ENCODE results near the gene TRPM8. TPM values are rescaled to one million over a fixed set of nuclear protein-coding genes. Genes with fewer than 3 reads are reported as not detected.

Gene TRPM8
- total RNA-seq, 2 donors from 2014 or later: not detected

DNA sequence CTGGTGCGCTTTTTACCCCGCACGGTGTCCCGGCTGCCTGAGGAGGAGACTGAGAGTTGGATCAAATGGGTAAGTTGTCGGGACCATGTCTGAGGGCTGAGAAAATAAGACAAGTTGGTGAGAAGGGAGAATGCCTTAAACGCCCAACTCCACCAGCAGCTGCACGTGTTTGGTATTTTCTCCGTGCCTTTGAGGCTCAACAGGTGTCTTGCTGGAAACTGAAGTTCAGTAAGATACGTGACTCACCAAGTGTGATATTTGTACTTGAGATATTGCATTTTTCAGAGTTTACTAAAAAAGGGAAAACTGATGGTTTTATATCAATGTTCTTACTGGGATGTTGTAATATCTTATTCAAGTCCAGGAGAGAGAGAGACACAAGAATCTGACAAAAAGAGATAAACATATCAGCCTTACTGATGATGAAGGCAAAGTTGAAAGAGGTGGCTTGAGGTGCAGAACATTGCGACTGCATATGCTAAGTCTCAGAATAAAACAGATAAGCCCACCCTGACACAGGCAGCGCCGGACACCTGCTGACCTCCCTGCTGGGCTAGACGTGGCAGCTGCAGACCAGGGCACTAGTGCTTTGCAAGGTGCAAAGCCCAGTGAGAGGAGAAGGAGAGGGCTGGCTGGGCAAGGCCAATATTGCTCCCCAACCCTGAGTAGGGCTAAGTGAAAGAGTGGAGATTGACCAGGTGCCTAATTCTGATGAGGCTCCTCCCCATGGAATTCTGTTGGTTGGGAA is 33.1 kb downstream of the TRPM8 start:
- Histone ChIP-seq H3K4me1 (ENCODE audit: control insufficient read depth, insufficient read depth, low read length) (no peaks in the 10 kb centered on the region), H3K9ac (ENCODE audit: extremely low read depth, low read length, poor library complexity, severe bottlenecking) (no peak overlapping the region), H3K4me3 (ENCODE audit: low read length) (no peak overlapping the region), H3K27ac (ENCODE audit: low read depth, low read length) (no peak overlapping the region), H3K27me3 (ENCODE audit: control insufficient read depth, insufficient read depth, low read length, poor library complexity, severe bottlenecking) (no peaks in the 10 kb centered on the region), H3K36me3 (ENCODE audit: control insufficient read depth, insufficient read depth, low read length) (no peaks in the 10 kb centered on the region), H3K9me3 (ENCODE audit: control insufficient read depth, low read length) (no peaks in the 10 kb centered on the region)
- no peak for DNase-seq
- H3K27ac Mint-ChIP-seq: no peak overlapping the region
- H3K27me3 Mint-ChIP-seq (ENCODE audit: insufficient read depth): peaks cover 6% of the 10 kb centered on the region
- H3K36me3 Mint-ChIP-seq (ENCODE audit: low read depth): no peaks in the 10 kb centered on the region
- H3K9me3 Mint-ChIP-seq: no peaks in the 10 kb centered on the region
- H3K4me3 Mint-ChIP-seq: no peak overlapping the region
- TF ChIP-seq, protein P1, sequence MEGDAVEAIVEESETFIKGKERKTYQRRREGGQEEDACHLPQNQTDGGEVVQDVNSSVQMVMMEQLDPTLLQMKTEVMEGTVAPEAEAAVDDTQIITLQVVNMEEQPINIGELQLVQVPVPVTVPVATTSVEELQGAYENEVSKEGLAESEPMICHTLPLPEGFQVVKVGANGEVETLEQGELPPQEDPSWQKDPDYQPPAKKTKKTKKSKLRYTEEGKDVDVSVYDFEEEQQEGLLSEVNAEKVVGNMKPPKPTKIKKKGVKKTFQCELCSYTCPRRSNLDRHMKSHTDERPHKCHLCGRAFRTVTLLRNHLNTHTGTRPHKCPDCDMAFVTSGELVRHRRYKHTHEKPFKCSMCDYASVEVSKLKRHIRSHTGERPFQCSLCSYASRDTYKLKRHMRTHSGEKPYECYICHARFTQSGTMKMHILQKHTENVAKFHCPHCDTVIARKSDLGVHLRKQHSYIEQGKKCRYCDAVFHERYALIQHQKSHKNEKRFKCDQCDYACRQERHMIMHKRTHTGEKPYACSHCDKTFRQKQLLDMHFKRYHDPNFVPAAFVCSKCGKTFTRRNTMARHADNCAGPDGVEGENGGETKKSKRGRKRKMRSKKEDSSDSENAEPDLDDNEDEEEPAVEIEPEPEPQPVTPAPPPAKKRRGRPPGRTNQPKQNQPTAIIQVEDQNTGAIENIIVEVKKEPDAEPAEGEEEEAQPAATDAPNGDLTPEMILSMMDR (conservative IDR thresholded peaks at IDR 0.05): no peak
- WGBS, 2 experiments (ENCODE audit: insufficient coverage in 1 of 2, insufficient read length in 1 of 2): 91 to 95% methylated on average over 8 to 13 of the region's 13 CpGs
- H3K4me1 Mint-ChIP-seq: no peaks in the 10 kb centered on the region

DNA sequence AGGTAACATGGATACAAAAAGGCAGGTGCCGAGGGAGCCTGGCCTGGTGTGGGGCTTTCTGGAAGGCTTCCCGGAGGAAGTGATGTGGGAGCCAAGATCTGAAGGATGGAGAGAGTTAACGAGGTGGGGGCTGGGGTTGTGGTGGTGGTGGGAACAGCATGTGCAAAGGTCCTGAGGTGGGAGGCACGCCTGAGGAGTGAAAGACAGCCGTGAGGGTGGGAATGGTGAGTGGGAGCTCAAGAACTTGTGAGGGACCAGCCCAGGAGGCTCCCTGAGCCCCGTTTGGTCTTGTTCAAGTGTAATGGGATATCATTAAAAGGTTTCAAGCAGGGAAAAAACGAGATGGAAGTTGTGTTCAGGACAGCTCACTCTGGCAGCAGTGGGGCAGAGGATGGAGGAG is 35.2 kb downstream of the TRPM8 start:
- no peaks in the 10 kb centered on the region for H3K36me3 ChIP-seq (ENCODE audit: control insufficient read depth, insufficient read depth, low read length)
- no peak for DNase-seq
- H3K27ac ChIP-seq (ENCODE audit: low read depth, low read length): no peak overlapping the region
- TF ChIP-seq, protein P1 (conservative IDR thresholded peaks at IDR 0.05): no peak
- no peaks in the 10 kb centered on the region for H3K9me3 ChIP-seq (ENCODE audit: control insufficient read depth, low read length)
- H3K4me3 ChIP-seq (ENCODE audit: low read length): no peak overlapping the region
- no peak overlapping the region for H3K4me3 Mint-ChIP-seq
- H3K27me3 ChIP-seq (ENCODE audit: control insufficient read depth, insufficient read depth, low read length, poor library complexity, severe bottlenecking): no peaks in the 10 kb centered on the region
- H3K27ac Mint-ChIP-seq: no peak overlapping the region
- no peaks in the 10 kb centered on the region for H3K36me3 Mint-ChIP-seq (ENCODE audit: low read depth)
- no peak overlapping the region for H3K9ac ChIP-seq (ENCODE audit: extremely low read depth, low read length, poor library complexity, severe bottlenecking)
- 83 to 85% methylated on average over 6 to 7 of the region's 7 CpGs for WGBS, 2 experiments (ENCODE audit: insufficient coverage in 1 of 2, insufficient read length in 1 of 2)
- H3K4me1 Mint-ChIP-seq: no peaks in the 10 kb centered on the region
- no peaks in the 10 kb centered on the region for H3K9me3 Mint-ChIP-seq
- H3K27me3 Mint-ChIP-seq (ENCODE audit: insufficient read depth): peaks cover 6% of the 10 kb centered on the region
- H3K4me1 ChIP-seq (ENCODE audit: control insufficient read depth, insufficient read depth, low read length): no peaks in the 10 kb centered on the region

DNA sequence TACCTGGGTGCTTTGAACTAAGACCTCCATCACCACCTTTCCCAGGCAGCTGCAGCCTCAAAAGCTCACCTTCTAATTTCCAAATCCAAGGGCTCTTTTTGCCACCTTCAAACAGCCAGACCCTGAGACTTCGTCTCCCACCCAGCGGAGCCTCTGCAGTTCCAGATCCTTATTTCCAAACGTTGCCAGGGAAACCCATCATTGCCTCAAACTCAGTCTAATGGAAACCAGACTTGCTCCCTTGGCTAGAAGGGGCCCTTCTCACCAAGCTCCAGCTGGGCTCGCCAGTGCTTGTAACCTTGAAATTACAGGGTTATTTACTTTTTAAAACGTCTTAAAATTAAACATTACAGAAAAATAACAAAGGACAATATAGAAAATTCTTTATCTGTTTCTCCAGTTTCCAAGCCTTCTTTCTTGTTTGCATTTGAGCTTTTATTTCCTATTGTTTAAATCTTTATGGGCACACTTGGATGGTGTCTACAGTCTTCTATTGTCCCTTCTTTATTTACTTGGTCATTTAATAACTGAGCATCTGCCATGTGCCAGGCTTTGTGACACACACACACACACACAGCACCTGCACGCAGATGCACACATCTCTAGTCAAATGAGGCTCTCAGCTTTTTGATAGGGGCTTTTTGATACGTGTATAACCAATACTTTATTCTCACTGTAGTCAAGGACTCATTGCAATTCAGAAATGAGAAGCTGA is 36.1 kb downstream of the TRPM8 start:
- no peak overlapping the region for H3K9ac ChIP-seq (ENCODE audit: extremely low read depth, low read length, poor library complexity, severe bottlenecking)
- Mint-ChIP-seq H3K27me3 (ENCODE audit: insufficient read depth) (peaks cover 6% of the 10 kb centered on the region), H3K4me1 (no peaks in the 10 kb centered on the region), H3K9me3 (no peaks in the 10 kb centered on the region), H3K36me3 (ENCODE audit: low read depth) (no peaks in the 10 kb centered on the region), H3K4me3 (no peak overlapping the region), H3K27ac (no peak overlapping the region)
- DNase-seq: no peak
- H3K36me3 ChIP-seq (ENCODE audit: control insufficient read depth, insufficient read depth, low read length): no peaks in the 10 kb centered on the region
- TF ChIP-seq, protein P1 (conservative IDR thresholded peaks at IDR 0.05): no peak
- H3K4me1 ChIP-seq (ENCODE audit: control insufficient read depth, insufficient read depth, low read length): no peaks in the 10 kb centered on the region
- WGBS, 2 experiments (ENCODE audit: insufficient coverage in 1 of 2, insufficient read length in 1 of 2): 69 to 86% methylated on average over 4 to 7 of the region's 7 CpGs
- no peaks in the 10 kb centered on the region for H3K9me3 ChIP-seq (ENCODE audit: control insufficient read depth, low read length)
- H3K4me3 ChIP-seq (ENCODE audit: low read length): no peak overlapping the region
- H3K27ac ChIP-seq (ENCODE audit: low read depth, low read length): no peak overlapping the region
- H3K27me3 ChIP-seq (ENCODE audit: control insufficient read depth, insufficient read depth, low read length, poor library complexity, severe bottlenecking): no peaks in the 10 kb centered on the region
